HEK293 (cell line): ENCODE results near the gene NUDCD3.

Experiments
- CTCF ChIA-PET: fragments of 350-600 bp; formaldehyde crosslinking; extraction: SDS; loops from one replicate; lab custom pipeline; 2021; ENCODE audit warnings: antibody characterized with exemption; lab: Yijun Ruan, JAX
- POLR2A ChIA-PET: fragments of 300-600 bp; formaldehyde crosslinking; extraction: SDS; loops from one replicate; lab custom pipeline; 2020; ENCODE audit warnings: antibody characterized with exemption, inconsistent platforms; lab: Yijun Ruan, JAX
- H3K27ac ChIP-seq: fragments of 200-500 bp; sonication (Bioruptor generic); 2 replicates; pipeline ENCODE4 v1.5.1; 2014; ENCODE audit warnings: low read depth, low read length, control low read depth, inconsistent platforms; ENCODE audit errors: extremely low read depth
- H3K36me3 ChIP-seq, 2 experiments: fragments of 200-500 bp in 1 of 2; sonication (Bioruptor generic) in 1 of 2; 1 replicate in 1 of 2; 2 replicates in 1 of 2; pipeline ENCODE4 v1.5.1; 2014 to 2017; ENCODE audit warnings: inconsistent platforms in 2 of 2, low read length in 2 of 2; ENCODE audit not compliant: control insufficient read depth in 2 of 2, insufficient read depth in 1 of 2
- H3K4me1 ChIP-seq: fragments of 200-500 bp; sonication (Bioruptor generic); 2 replicates; pipeline ENCODE4 v1.5.1; 2014; ENCODE audit warnings: mild to moderate bottlenecking, low read length, inconsistent platforms; ENCODE audit not compliant: control insufficient read depth, insufficient read depth
- H3K4me3 ChIP-seq: 2 replicates; pipeline ENCODE4 v1.5.1; 2011; ENCODE audit warnings: low read depth, mild to moderate bottlenecking, control low read depth, low read length, moderate library complexity
- H3K9me3 ChIP-seq: fragments of 200-500 bp; sonication (Bioruptor generic); 2 replicates; pipeline ENCODE4 v1.5.1; 2014; ENCODE audit warnings: low read depth, low read length, inconsistent platforms; ENCODE audit not compliant: control insufficient read depth, insufficient read depth
- BCL6B ChIP-seq: fragments of 450-650 bp; formaldehyde crosslinking; IDR thresholded peaks from 2 replicates; pipeline ENCODE4 v1.5.1; 2017; ENCODE audit warnings: missing biosample characterization, missing genetic modification characterization
- HIC1 ChIP-seq: fragments of 450-650 bp; formaldehyde crosslinking; IDR thresholded peaks from 2 replicates; pipeline ENCODE4 v1.5.1; 2016; ENCODE audit warnings: missing biosample characterization, missing genetic modification characterization
- KLF17 ChIP-seq: fragments of 450-650 bp; formaldehyde crosslinking; IDR thresholded peaks from 2 replicates; pipeline ENCODE4 v1.5.1; 2016; ENCODE audit warnings: missing biosample characterization, missing genetic modification characterization
- OSR2 ChIP-seq: fragments of 450-650 bp; formaldehyde crosslinking; IDR thresholded peaks from 2 replicates; pipeline ENCODE4 v1.5.1; 2016; ENCODE audit warnings: missing biosample characterization, missing genetic modification characterization
- SETDB1 ChIP-seq: IDR thresholded peaks from one replicate; pipeline ENCODE4 v1.6.1; 2017; ENCODE audit warnings: mild to moderate bottlenecking, low read length, moderate library complexity, mixed read lengths; ENCODE audit not compliant: insufficient read length
- ZBTB10 ChIP-seq: fragments of 450-650 bp; formaldehyde crosslinking; IDR thresholded peaks from 2 replicates; pipeline ENCODE4 v1.5.1; 2016; ENCODE audit warnings: missing biosample characterization, missing genetic modification characterization
- ZBTB6 ChIP-seq: fragments of 450-650 bp; formaldehyde crosslinking; IDR thresholded peaks from 2 replicates; pipeline ENCODE4 v1.5.1; 2017; ENCODE audit warnings: missing biosample characterization, missing genetic modification characterization
- ZNF121 ChIP-seq: fragments of 450-650 bp; formaldehyde crosslinking; IDR thresholded peaks from 2 replicates; pipeline ENCODE4 v1.5.1; 2016; ENCODE audit warnings: missing biosample characterization, missing genetic modification characterization
- ZNF132 ChIP-seq: fragments of 450-650 bp; formaldehyde crosslinking; IDR thresholded peaks from 2 replicates; pipeline ENCODE4 v1.5.1; 2017; ENCODE audit warnings: missing biosample characterization, missing genetic modification characterization, borderline replicate concordance
- ZNF133 ChIP-seq: fragments of 450-650 bp; formaldehyde crosslinking; IDR thresholded peaks from 2 replicates; pipeline ENCODE4 v1.5.1; 2016; ENCODE audit warnings: missing biosample characterization, missing genetic modification characterization
- ZNF211 ChIP-seq: fragments of 450-650 bp; formaldehyde crosslinking; IDR thresholded peaks from 2 replicates; pipeline ENCODE4 v1.5.1; 2016; ENCODE audit warnings: low read depth, missing biosample characterization, missing genetic modification characterization
- ZNF354C ChIP-seq: fragments of 450-650 bp; formaldehyde crosslinking; IDR thresholded peaks from 2 replicates; pipeline ENCODE4 v1.5.1; 2016; ENCODE audit warnings: missing biosample characterization, missing genetic modification characterization, low read depth, borderline replicate concordance
- ZNF514 ChIP-seq: fragments of 450-650 bp; formaldehyde crosslinking; IDR thresholded peaks from 2 replicates; pipeline ENCODE4 v1.5.1; 2016; ENCODE audit warnings: missing biosample characterization, missing genetic modification characterization
- ZNF529 ChIP-seq: fragments of 450-650 bp; formaldehyde crosslinking; IDR thresholded peaks from 2 replicates; pipeline ENCODE4 v1.5.1; 2017; ENCODE audit warnings: missing genetic modification characterization, missing biosample characterization; ENCODE audit not compliant: insufficient replicate concordance
- ZNF580 ChIP-seq: fragments of 450-650 bp; formaldehyde crosslinking; IDR thresholded peaks from 2 replicates; pipeline ENCODE4 v1.5.1; 2016; ENCODE audit warnings: missing biosample characterization, missing genetic modification characterization
- ZNF624 ChIP-seq: fragments of 450-650 bp; formaldehyde crosslinking; IDR thresholded peaks from 2 replicates; pipeline ENCODE4 v1.5.1; 2017; ENCODE audit warnings: missing biosample characterization, missing genetic modification characterization
- ZNF76 ChIP-seq: fragments of 450-650 bp; formaldehyde crosslinking; IDR thresholded peaks from 2 replicates; pipeline ENCODE4; 2016; ENCODE audit warnings: low read depth, missing biosample characterization, missing genetic modification characterization, borderline replicate concordance
- ZNF777 ChIP-seq: fragments of 450-650 bp; formaldehyde crosslinking; IDR thresholded peaks from 2 replicates; pipeline ENCODE4 v1.5.1; 2017; ENCODE audit warnings: missing biosample characterization, missing genetic modification characterization, borderline replicate concordance
- ZNF791 ChIP-seq: fragments of 450-650 bp; formaldehyde crosslinking; IDR thresholded peaks from 2 replicates; pipeline ENCODE4 v1.5.1; 2016; ENCODE audit warnings: missing biosample characterization, missing genetic modification characterization
- ZXDB ChIP-seq: fragments of 450-650 bp; formaldehyde crosslinking; IDR thresholded peaks from 2 replicates; pipeline ENCODE4 v1.5.1; 2016; ENCODE audit warnings: missing biosample characterization, missing genetic modification characterization

The NUDCD3 gene

GRCh38 chr7:44486001-44486400 is 4.5 kb downstream of the NUDCD3 start (continued):
- no peak for TF ChIP-seq HIC1 (tag by site-specific recombination)
- no peak for TF ChIP-seq ZNF132
- TF ChIP-seq ZNF514 (tag by site-specific recombination), result no peak

- ChIA-PET POLR2A (interaction anchor here (0.8 kb wide), 1 partner anchor 122 kb away, joined by 3 read pairs; no protein-coding TSS in a partner anchor), CTCF (no interaction called here)
- H3K4me1 ChIP-seq, result peaks cover 3% of the 10 kb centered on the region; the same call in 1 of the 2 replicates
- H3K9me3 ChIP-seq, result no peaks in the 10 kb centered on the region
- H3K4me3 ChIP-seq, result no peak overlapping the region
- peaks cover 53 to 63% of the 10 kb centered on the region in 2 experiments for H3K36me3 ChIP-seq
- no peak for TF ChIP-seq ZNF624 (tag by site-specific recombination)
- no peak for TF ChIP-seq ZNF132
- TF ChIP-seq ZNF580 (tag by site-specific recombination), result no peak
- no peak for TF ChIP-seq ZNF133 (tag by site-specific recombination)
- no peak for TF ChIP-seq ZNF76 (tag by site-specific recombination)
- no peak for TF ChIP-seq ZNF529 (tag by site-specific recombination)
- TF ChIP-seq ZNF514 (tag by site-specific recombination), result no peak
- TF ChIP-seq BCL6B (tag by site-specific recombination), result no peak
- TF ChIP-seq ZNF777 (tag by site-specific recombination), result no peak
- no peak for TF ChIP-seq ZXDB (tag by site-specific recombination)
- TF ChIP-seq SETDB1, result no peak
- TF ChIP-seq ZNF354C, result no peak
- TF ChIP-seq ZNF791, result no peak
- no peak for TF ChIP-seq ZNF121 (tag by site-specific recombination)
- TF ChIP-seq ZBTB6 (tag by site-specific recombination), result no peak
- no peak for TF ChIP-seq OSR2 (tag by site-specific recombination)
- no peak for TF ChIP-seq ZNF211 (tag by site-specific recombination)
- TF ChIP-seq KLF17 (tag by site-specific recombination), result no peak
- TF ChIP-seq ZBTB10 (tag by site-specific recombination), result no peak
- no peak overlapping the region for H3K27ac ChIP-seq
Measured at GRCh38 chr7:44484482-44485313, 5.8 kb downstream of the NUDCD3 start.
